ENCODE measurements around the gene CST5. TPM values are rescaled to one million over a fixed set of nuclear protein-coding genes. Genes with fewer than 3 reads are reported as not detected.
"Not testable (repeated sequence)": the region's sequence is repeated elsewhere in the genome, so short reads cannot be mapped to it uniquely, and the experiment has no call there.

Gene CST5
- total RNA-seq, 1 experiment from 2014 or later = not detected

GRCh38 chr20:23832775-23833513 is 46.6 kb downstream of the CST5 start:
- Histone ChIP-seq H3K9me3 (replicated peaks) (no peaks in the 10 kb centered on the region), H3K36me3 (no peaks in the 10 kb centered on the region), H3K27ac (no peak overlapping the region), H3K27me3 (no peaks in the 10 kb centered on the region), H3K4me3 (no peak overlapping the region), H3K4me1 (no peaks in the 10 kb centered on the region)
- no peak for DNase-seq

GRCh38 chr20:23831961-23832360 is 47.6 kb downstream of the CST5 start:
- not testable (repeated sequence) for H3K27ac ChIP-seq; H3K9me3 ChIP-seq (replicated peaks); H3K27me3 ChIP-seq; H3K4me3 ChIP-seq; H3K4me1 ChIP-seq; H3K36me3 ChIP-seq; DNase-seq

- Histone ChIP-seq H3K27me3 (no peaks in the 10 kb centered on the region), H3K36me3 (no peaks in the 10 kb centered on the region), H3K9me3 (replicated peaks) (no peaks in the 10 kb centered on the region), H3K27ac (no peak within 1 kb of the TSS), H3K4me1 (no peaks in the 10 kb centered on the region), H3K4me3 (no peak within 1 kb of the TSS)
- peak in 1 of 2 experiments; percentile 20 for DNase-seq
Observed at GRCh38 chr20:23826541-23827021, 53.0 kb downstream of the CST5 start, which contains the start of gene CST2. TSS of gene CST2 (minus strand) at chr20:23826729. CDS start at chr20:23826660, 69 bp downstream.

Other genes with a start within 250 kb of the CST5 start
- gene CST3, start 241.8 kb downstream of the CST5 start, total RNA-seq (2014; rRNA removed; shearing (Covaris generic)) = 67.6 and 70.8 TPM in 2 replicates
- gene CST4, start 190.7 kb downstream of the CST5 start, total RNA-seq (2014; rRNA removed; shearing (Covaris generic)) = not detected in 2 replicates
- not detected in 2 replicates for gene CST1, start 128.8 kb downstream of the CST5 start, total RNA-seq (2014; rRNA removed; shearing (Covaris generic))
- gene CST2, start 53.0 kb downstream of the CST5 start, total RNA-seq (2014; rRNA removed; shearing (Covaris generic)) = not detected in 2 replicates
- gene GGTLC1, start 109.0 kb upstream of the CST5 start, total RNA-seq (2014; rRNA removed; shearing (Covaris generic)) = not detected in 2 replicates

Data from SJCRH30 (cell line).